ENCODE results near the gene CCDC170.

CCDC170 gene

GRCh38 chr6:151590742-151591141 lies 96.9 kb downstream of the CCDC170 start:
- no peak overlapping the region for H3K27ac ChIP-seq (ENCODE audit: low read depth, low read length)
- H3K4me1 ChIP-seq (ENCODE audit: insufficient read depth, low read length), result no peaks in the 10 kb centered on the region
- no peak overlapping the region for H3K9ac ChIP-seq (ENCODE audit: low read length)
- H3K36me3 ChIP-seq (ENCODE audit: insufficient read depth, low read length), result no peaks in the 10 kb centered on the region
- H3K4me3 ChIP-seq (ENCODE audit: low read depth in 1 of 2, low read length in 2 of 2), result no peak overlapping the region
- H3K9me3 ChIP-seq (ENCODE audit: low read length), result no peaks in the 10 kb centered on the region
- no peaks in the 10 kb centered on the region for H3K27me3 ChIP-seq (ENCODE audit: control insufficient read depth in 1 of 2, insufficient read depth in 2 of 2, low read length in 2 of 2)

DNA sequence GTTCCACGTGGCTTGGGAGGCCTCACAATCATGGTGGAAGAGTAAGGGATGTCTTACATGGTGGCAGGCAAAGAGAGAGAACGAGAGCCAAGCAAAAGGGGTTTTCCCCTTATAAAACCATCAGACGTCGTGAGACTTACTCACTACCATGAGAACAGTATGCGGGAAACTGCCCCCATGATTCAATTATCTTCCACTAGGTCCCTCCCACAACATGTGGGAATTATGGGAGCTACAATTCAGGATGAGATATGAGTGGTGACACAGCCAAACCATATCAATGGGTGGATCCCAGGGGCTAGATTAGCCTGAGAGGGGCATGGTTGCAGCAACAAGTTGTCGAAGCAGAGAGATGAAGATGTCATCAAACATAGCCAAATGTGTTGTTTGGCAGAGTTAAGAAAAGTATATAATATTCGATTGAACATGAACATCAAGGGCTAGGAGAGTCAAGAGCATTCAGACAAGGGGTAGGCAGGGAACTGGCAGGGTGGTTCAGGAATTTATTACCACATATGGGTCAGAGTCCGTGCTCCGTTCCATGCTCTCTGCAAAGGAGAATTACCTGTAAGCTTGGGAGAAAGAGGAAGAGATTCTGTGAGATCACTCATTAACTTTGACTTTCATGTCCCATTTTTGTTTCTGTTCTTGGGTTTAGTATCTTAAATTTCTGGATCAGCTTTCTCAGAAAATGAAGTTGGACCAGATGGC lies 98.8 kb downstream of the CCDC170 start:
- Histone ChIP-seq H3K27ac (ENCODE audit: low read depth, low read length) (no peak overlapping the region), H3K9me3 (ENCODE audit: low read length) (no peaks in the 10 kb centered on the region), H3K9ac (ENCODE audit: low read length) (no peak overlapping the region), H3K4me1 (ENCODE audit: insufficient read depth, low read length) (no peaks in the 10 kb centered on the region), H3K36me3 (ENCODE audit: insufficient read depth, low read length) (no peaks in the 10 kb centered on the region), H3K27me3 (ENCODE audit: control insufficient read depth in 1 of 2, insufficient read depth in 2 of 2, low read length in 2 of 2) (no peaks in the 10 kb centered on the region), H3K4me3 (ENCODE audit: low read depth in 1 of 2, low read length in 2 of 2) (no peak overlapping the region)

- Histone ChIP-seq H3K27me3 (ENCODE audit: control insufficient read depth in 1 of 2, insufficient read depth in 2 of 2, low read length in 2 of 2) (no peaks in the 10 kb centered on the region), H3K27ac (ENCODE audit: low read depth, low read length) (no peak overlapping the region), H3K4me1 (ENCODE audit: insufficient read depth, low read length) (no peaks in the 10 kb centered on the region), H3K36me3 (ENCODE audit: insufficient read depth, low read length) (no peaks in the 10 kb centered on the region), H3K9ac (ENCODE audit: low read length) (no peak overlapping the region), H3K9me3 (ENCODE audit: low read length) (no peaks in the 10 kb centered on the region), H3K4me3 (ENCODE audit: low read depth in 1 of 2, low read length in 2 of 2) (no peak overlapping the region)
These were observed 115.5 kb downstream of the CCDC170 start for GRCh38 chr6:151609146-151609902.

DNA sequence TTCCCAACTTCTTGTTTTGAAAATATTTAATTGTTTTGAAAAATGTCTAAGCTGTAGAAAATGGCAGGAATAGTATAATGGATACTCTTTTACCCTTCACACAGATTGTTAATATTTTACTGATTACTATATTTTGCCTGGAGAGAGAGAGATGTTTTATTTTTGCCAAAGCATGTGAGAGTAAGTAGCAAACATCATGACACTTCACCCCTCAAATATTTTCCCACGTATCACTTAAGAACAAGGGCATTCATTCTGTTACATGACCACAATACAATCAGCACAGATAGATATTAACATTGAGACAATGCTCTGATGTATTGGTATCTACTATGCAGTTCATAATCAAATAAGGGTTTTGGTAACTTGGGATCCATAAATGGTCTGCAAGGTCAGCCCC lies 116.5 kb downstream of the CCDC170 start:
- no peaks in the 10 kb centered on the region for H3K4me1 ChIP-seq (ENCODE audit: insufficient read depth, low read length)
- H3K27ac ChIP-seq (ENCODE audit: low read depth, low read length), result no peak overlapping the region

DNA sequence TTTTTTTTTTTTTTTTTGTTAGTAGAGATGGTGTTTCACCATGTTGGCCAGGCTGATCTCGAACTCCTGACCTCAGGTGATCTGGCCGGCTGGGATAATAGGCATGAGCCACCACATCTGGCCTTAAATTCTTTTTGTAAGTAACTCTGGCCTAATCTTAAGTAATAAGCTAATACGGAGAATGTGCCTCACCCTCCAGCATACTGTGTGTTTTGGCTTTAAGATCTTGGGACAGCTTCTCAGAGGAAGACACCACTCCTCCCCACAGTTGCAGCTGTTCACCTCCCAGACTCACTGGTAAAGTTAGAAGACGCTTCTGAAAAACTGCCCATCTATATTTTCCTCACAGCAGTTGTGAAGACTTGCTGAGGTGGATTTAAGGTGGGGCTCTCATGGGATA lies 120.8 kb downstream of the CCDC170 start:
- Histone ChIP-seq H3K9ac (ENCODE audit: low read length) (no peak overlapping the region), H3K4me1 (ENCODE audit: insufficient read depth, low read length) (no peaks in the 10 kb centered on the region), H3K27me3 (ENCODE audit: control insufficient read depth in 1 of 2, insufficient read depth in 2 of 2, low read length in 2 of 2) (no peaks in the 10 kb centered on the region), H3K36me3 (ENCODE audit: insufficient read depth, low read length) (no peaks in the 10 kb centered on the region), H3K9me3 (ENCODE audit: low read length) (no peaks in the 10 kb centered on the region), H3K4me3 (ENCODE audit: low read depth in 1 of 2, low read length in 2 of 2) (no peak overlapping the region), H3K27ac (ENCODE audit: low read depth, low read length) (no peak overlapping the region)

More for the DNA sequence above, 116.5 kb downstream of the CCDC170 start:
- Histone ChIP-seq H3K9me3 (ENCODE audit: low read length) (no peaks in the 10 kb centered on the region), H3K4me3 (ENCODE audit: low read depth in 1 of 2, low read length in 2 of 2) (no peak overlapping the region), H3K27me3 (ENCODE audit: control insufficient read depth in 1 of 2, insufficient read depth in 2 of 2, low read length in 2 of 2) (no peaks in the 10 kb centered on the region), H3K9ac (ENCODE audit: low read length) (no peak overlapping the region), H3K36me3 (ENCODE audit: insufficient read depth, low read length) (no peaks in the 10 kb centered on the region)

DNA sequence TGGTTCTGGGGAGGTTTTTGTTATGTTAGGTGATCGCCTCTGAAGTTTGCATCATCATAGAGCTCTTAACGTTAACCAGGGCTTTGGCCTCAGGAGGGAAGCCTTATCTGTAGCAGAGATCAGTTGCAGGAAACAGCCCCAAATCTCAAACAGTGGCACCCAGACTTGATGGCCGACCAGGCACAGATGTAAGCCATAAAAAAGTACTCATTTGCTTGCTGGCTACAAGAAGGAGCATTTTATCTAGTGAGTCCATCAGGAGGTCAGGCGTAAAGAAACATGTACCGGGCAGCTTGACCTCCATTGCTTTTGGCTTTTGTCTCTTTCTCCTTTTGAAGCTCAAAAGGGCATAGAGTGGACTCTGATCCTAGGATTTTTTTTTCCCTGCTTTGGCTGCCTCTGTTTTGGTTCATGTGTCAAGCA lies 122.3 kb downstream of the CCDC170 start:
- Histone ChIP-seq H3K9ac (ENCODE audit: low read length) (no peak overlapping the region), H3K4me1 (ENCODE audit: insufficient read depth, low read length) (no peaks in the 10 kb centered on the region), H3K27me3 (ENCODE audit: control insufficient read depth in 1 of 2, insufficient read depth in 2 of 2, low read length in 2 of 2) (no peaks in the 10 kb centered on the region), H3K9me3 (ENCODE audit: low read length) (no peaks in the 10 kb centered on the region), H3K36me3 (ENCODE audit: insufficient read depth, low read length) (no peaks in the 10 kb centered on the region), H3K27ac (ENCODE audit: low read depth, low read length) (no peak overlapping the region), H3K4me3 (ENCODE audit: low read depth in 1 of 2, low read length in 2 of 2) (no peak overlapping the region)

- Histone ChIP-seq H3K27me3 (ENCODE audit: control insufficient read depth in 1 of 2, insufficient read depth in 2 of 2, low read length in 2 of 2) (no peaks in the 10 kb centered on the region), H3K4me3 (ENCODE audit: low read depth in 1 of 2, low read length in 2 of 2) (no peak overlapping the region), H3K9me3 (ENCODE audit: low read length) (no peaks in the 10 kb centered on the region), H3K9ac (ENCODE audit: low read length) (no peak overlapping the region), H3K36me3 (ENCODE audit: insufficient read depth, low read length) (no peaks in the 10 kb centered on the region), H3K27ac (ENCODE audit: low read depth, low read length) (no peak overlapping the region), H3K4me1 (ENCODE audit: insufficient read depth, low read length) (no peaks in the 10 kb centered on the region)
These were observed 122.8 kb downstream of the CCDC170 start for GRCh38 chr6:151616600-151616999.

DNA sequence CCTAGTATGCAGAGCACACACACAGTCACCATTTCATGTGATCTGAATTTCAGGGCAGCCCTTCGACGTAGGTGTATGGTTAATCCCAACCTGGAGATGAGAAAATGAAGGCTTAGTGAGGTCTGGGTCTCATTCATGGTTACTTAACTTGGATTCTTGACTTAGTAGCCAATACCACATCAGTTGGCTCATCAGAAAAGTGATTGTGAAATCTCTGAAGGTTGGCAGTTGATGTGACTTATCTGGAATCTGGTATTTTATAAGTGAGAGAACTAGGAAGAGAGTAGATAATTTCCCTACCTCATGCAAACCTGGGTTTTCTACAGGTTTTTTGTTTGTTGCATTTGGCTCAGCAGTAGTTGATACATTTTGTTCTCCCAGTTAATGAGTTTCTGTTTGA lies 123.7 kb downstream of the CCDC170 start:
- Histone ChIP-seq H3K4me3 (ENCODE audit: low read depth in 1 of 2, low read length in 2 of 2) (no peak overlapping the region), H3K27ac (ENCODE audit: low read depth, low read length) (no peak overlapping the region), H3K4me1 (ENCODE audit: insufficient read depth, low read length) (no peaks in the 10 kb centered on the region), H3K27me3 (ENCODE audit: control insufficient read depth in 1 of 2, insufficient read depth in 2 of 2, low read length in 2 of 2) (no peaks in the 10 kb centered on the region), H3K9ac (ENCODE audit: low read length) (no peak overlapping the region), H3K36me3 (ENCODE audit: insufficient read depth, low read length) (no peaks in the 10 kb centered on the region), H3K9me3 (ENCODE audit: low read length) (no peaks in the 10 kb centered on the region)

DNA sequence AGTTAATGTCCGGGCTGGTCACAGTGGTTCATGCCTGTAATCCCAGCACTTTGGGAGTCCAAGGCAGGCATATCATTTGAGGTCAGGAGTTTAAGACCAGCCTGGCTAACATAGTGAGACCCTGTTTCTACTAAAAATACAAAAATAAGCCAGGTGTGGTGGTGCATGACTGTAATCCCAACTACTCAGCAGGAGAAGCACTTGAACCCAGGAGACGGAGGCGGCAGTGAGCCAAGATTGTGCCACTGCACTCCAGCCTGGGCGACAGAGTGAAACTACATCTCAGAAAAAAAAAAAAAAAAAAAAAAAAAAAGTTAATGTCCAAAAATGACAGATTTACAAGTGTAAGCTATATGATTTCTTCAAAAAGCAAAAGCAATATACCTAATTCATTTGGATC lies 124.9 kb downstream of the CCDC170 start:
- Histone ChIP-seq H3K9me3 (ENCODE audit: low read length) (no peaks in the 10 kb centered on the region), H3K36me3 (ENCODE audit: insufficient read depth, low read length) (no peaks in the 10 kb centered on the region), H3K4me3 (ENCODE audit: low read depth in 1 of 2, low read length in 2 of 2) (no peak overlapping the region), H3K9ac (ENCODE audit: low read length) (no peak overlapping the region), H3K27ac (ENCODE audit: low read depth, low read length) (no peak overlapping the region), H3K4me1 (ENCODE audit: insufficient read depth, low read length) (no peaks in the 10 kb centered on the region), H3K27me3 (ENCODE audit: control insufficient read depth in 1 of 2, insufficient read depth in 2 of 2, low read length in 2 of 2) (no peaks in the 10 kb centered on the region)

- H3K9me3 ChIP-seq (ENCODE audit: low read length), result no peaks in the 10 kb centered on the region
- H3K9ac ChIP-seq (ENCODE audit: low read length), result no peak overlapping the region
- H3K36me3 ChIP-seq (ENCODE audit: insufficient read depth, low read length), result no peaks in the 10 kb centered on the region
- no peak overlapping the region for H3K27ac ChIP-seq (ENCODE audit: low read depth, low read length)
- no peak overlapping the region for H3K4me3 ChIP-seq (ENCODE audit: low read depth in 1 of 2, low read length in 2 of 2)
- no peaks in the 10 kb centered on the region for H3K4me1 ChIP-seq (ENCODE audit: insufficient read depth, low read length)
- no peaks in the 10 kb centered on the region for H3K27me3 ChIP-seq (ENCODE audit: control insufficient read depth in 1 of 2, insufficient read depth in 2 of 2, low read length in 2 of 2)
These were observed 126.4 kb downstream of the CCDC170 start for GRCh38 chr6:151620179-151620578.

DNA sequence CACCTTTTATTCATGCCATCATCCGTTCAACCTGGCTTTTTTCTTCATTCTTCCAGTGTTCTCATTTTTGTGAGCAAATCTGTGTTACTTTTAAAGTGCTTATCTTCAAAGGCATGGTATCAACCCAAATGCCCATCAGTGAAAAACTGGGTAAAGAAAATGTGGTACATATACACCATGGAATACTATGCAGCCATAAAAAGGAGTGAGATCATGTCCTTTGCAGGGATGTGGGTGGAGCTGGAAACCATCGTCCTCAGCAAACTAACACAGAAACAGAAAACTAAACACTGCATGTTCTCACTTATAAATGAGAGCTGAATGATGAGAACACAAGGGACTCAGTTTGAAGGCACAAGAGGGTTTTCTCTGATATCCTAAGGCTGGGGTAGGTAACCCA lies 130.3 kb downstream of the CCDC170 start:
- Histone ChIP-seq H3K27ac (ENCODE audit: low read depth, low read length) (no peak overlapping the region), H3K36me3 (ENCODE audit: insufficient read depth, low read length) (no peaks in the 10 kb centered on the region), H3K4me1 (ENCODE audit: insufficient read depth, low read length) (no peaks in the 10 kb centered on the region), H3K4me3 (ENCODE audit: low read depth in 1 of 2, low read length in 2 of 2) (no peak overlapping the region), H3K9ac (ENCODE audit: low read length) (no peak overlapping the region), H3K9me3 (ENCODE audit: low read length) (no peaks in the 10 kb centered on the region), H3K27me3 (ENCODE audit: control insufficient read depth in 1 of 2, insufficient read depth in 2 of 2, low read length in 2 of 2) (no peaks in the 10 kb centered on the region)

DNA sequence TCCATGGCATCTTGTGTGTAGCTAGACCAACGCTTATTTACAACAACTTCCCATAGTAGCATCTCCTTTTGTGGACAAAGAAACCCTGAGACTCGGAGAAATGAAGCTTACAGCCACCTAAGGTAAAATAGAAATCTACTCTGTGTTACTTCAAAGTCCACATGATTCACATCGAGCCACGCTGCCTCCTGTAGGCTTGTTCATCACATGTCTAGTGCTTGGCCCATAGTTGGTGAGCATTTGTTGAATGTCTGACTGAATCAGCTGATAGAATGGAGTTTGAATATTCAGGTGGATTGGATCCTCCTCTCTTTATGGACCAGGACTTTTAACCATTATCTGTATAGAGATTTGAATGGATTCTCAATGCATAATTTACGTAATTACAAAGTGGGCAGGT lies 130.7 kb downstream of the CCDC170 start:
- H3K4me1 ChIP-seq (ENCODE audit: insufficient read depth, low read length), result no peaks in the 10 kb centered on the region
- no peak overlapping the region for H3K27ac ChIP-seq (ENCODE audit: low read depth, low read length)
- no peaks in the 10 kb centered on the region for H3K36me3 ChIP-seq (ENCODE audit: insufficient read depth, low read length)
- no peak overlapping the region for H3K9ac ChIP-seq (ENCODE audit: low read length)
- H3K27me3 ChIP-seq (ENCODE audit: control insufficient read depth in 1 of 2, insufficient read depth in 2 of 2, low read length in 2 of 2), result no peaks in the 10 kb centered on the region
- H3K4me3 ChIP-seq (ENCODE audit: low read depth in 1 of 2, low read length in 2 of 2), result no peak overlapping the region
- no peaks in the 10 kb centered on the region for H3K9me3 ChIP-seq (ENCODE audit: low read length)
